Esophagus mucosa (tissue), 1 donor: ENCODE results near the gene THY1. TPM values are rescaled to one million over a fixed set of nuclear protein-coding genes. Genes with fewer than 3 reads are reported as not detected.
"Not testable (repeated sequence)": the region's sequence is repeated elsewhere in the genome, so short reads cannot be mapped to it uniquely, and the experiment has no call there.

Experiments used
- ATAC-seq: fragments of 200-7000 bp; cut with Tn5 transposase; one replicate; pipeline ENCODE4 v1.9.1; 2020
- total RNA-seq: library from RNA; stranded (reverse); gene quantifications from one replicate; pipeline ENCODE4 v1.2.4, GENCODE V29; 2023
- donor health status: DM: yes; HTN: yes; CAD: no.

Gene THY1
- total RNA-seq, 1 donor from 2014 or later, result 3.6 TPM

GRCh38 chr11:119445379-119445778, 22.4 kb upstream of the THY1 start:
- ATAC-seq, result no peak

- ATAC-seq, result no peak
These were observed 18.9 kb upstream of the THY1 start for GRCh38 chr11:119441898-119442243.

GRCh38 chr11:119438599-119438998, 15.6 kb upstream of the THY1 start:
- ATAC-seq, result no peak

- not testable (repeated sequence) for ATAC-seq
These were observed 14.5 kb upstream of the THY1 start for GRCh38 chr11:119437521-119437920.

- ATAC-seq, result no peak
These were observed 13.7 kb upstream of the THY1 start for GRCh38 chr11:119436711-119437110.

GRCh38 chr11:119436093-119436492, 13.1 kb upstream of the THY1 start:
- no peak for ATAC-seq

- ATAC-seq, result no peak
These were observed 11.8 kb upstream of the THY1 start for GRCh38 chr11:119434591-119435330.

- peak; percentile 46 for ATAC-seq
These were observed 10.4 kb upstream of the THY1 start for GRCh38 chr11:119433358-119433725.

GRCh38 chr11:119432484-119433357, 9.7 kb upstream of the THY1 start:
- peak; percentile 20 for ATAC-seq

- ATAC-seq, result no peak
These were observed 8.6 kb upstream of the THY1 start for GRCh38 chr11:119431523-119431922.

- peak; percentile 87 for ATAC-seq
These were observed 4.3 kb upstream of the THY1 start for GRCh38 chr11:119427279-119427678.

- peak; percentile 73 for ATAC-seq
These were observed 3.2 kb upstream of the THY1 start for GRCh38 chr11:119426142-119426541.

- ATAC-seq, result no peak
These were observed 1.8 kb upstream of the THY1 start for GRCh38 chr11:119424775-119425174.

GRCh38 chr11:119424276-119424675, 1.3 kb upstream of the THY1 start:
- no peak for ATAC-seq

GRCh38 chr11:119423509-119424254, 710 bp upstream of the THY1 start:
- no peak for ATAC-seq

GRCh38 chr11:119421941-119422808, 797 bp downstream of the THY1 start:
- ATAC-seq, result no peak

- ATAC-seq, result no peak
These were observed 1.6 kb downstream of the THY1 start for GRCh38 chr11:119421351-119421750.

- no peak for ATAC-seq
These were observed 2.3 kb downstream of the THY1 start for GRCh38 chr11:119420631-119421030.

- no peak for ATAC-seq
These were observed 3.0 kb downstream of the THY1 start for GRCh38 chr11:119419834-119420492.

- ATAC-seq, result no peak
These were observed 3.7 kb downstream of the THY1 start for GRCh38 chr11:119419246-119419645.

GRCh38 chr11:119418759-119419158, 4.2 kb downstream of the THY1 start:
- ATAC-seq, result no peak
